ENCODE measurements around the gene NDUFB8.

Gene NDUFB8

GRCh38 chr10:100528123-100528886 is 1.4 kb downstream of the NDUFB8 start:
- H3K36me3 ChIP-seq (ENCODE audit: insufficient read depth, insufficient read length, low read length) = peaks cover 48% of the 10 kb centered on the region
- TF ChIP-seq YY1 (IDR thresholded peaks at IDR 0.05; ENCODE audit: insufficient read depth, insufficient read length) (no peak), ZNF274 (IDR thresholded peaks at IDR 0.05; ENCODE audit: low read depth, low read length) (no peak), SUZ12 (IDR thresholded peaks at IDR 0.05; ENCODE audit: extremely low read depth, insufficient read depth, insufficient read length) (no peak)
- no peaks in the 10 kb centered on the region for H3K9me3 ChIP-seq (ENCODE audit: insufficient read depth, low read length)
- peak overlapping the region; percentile 73 for H3K4me3 ChIP-seq (ENCODE audit: insufficient read length, low read depth)
- H3K4me1 ChIP-seq (ENCODE audit: insufficient read depth, insufficient read length) = no peaks in the 10 kb centered on the region
- no peak for DNase-seq (ENCODE audit: low read depth, low spot score)
- no peak overlapping the region for H3K9ac ChIP-seq (ENCODE audit: insufficient read length, low read depth)
- H3K27me3 ChIP-seq (ENCODE audit: insufficient read depth, insufficient read length) = no peaks in the 10 kb centered on the region

GRCh38 chr10:100524638-100525037 is 5.0 kb downstream of the NDUFB8 start:
- H3K9ac ChIP-seq (ENCODE audit: insufficient read length, low read depth) = no peak overlapping the region
- H3K9me3 ChIP-seq (ENCODE audit: insufficient read depth, low read length) = no peaks in the 10 kb centered on the region
- no peak for TF ChIP-seq ZNF274 (IDR thresholded peaks at IDR 0.05; ENCODE audit: low read depth, low read length)
- no peak for TF ChIP-seq YY1 (IDR thresholded peaks at IDR 0.05; ENCODE audit: insufficient read depth, insufficient read length)
- TF ChIP-seq SUZ12 (IDR thresholded peaks at IDR 0.05; ENCODE audit: extremely low read depth, insufficient read depth, insufficient read length) = no peak
- no peaks in the 10 kb centered on the region for H3K4me1 ChIP-seq (ENCODE audit: insufficient read depth, insufficient read length)
- DNase-seq (ENCODE audit: low read depth, low spot score) = no peak
- H3K27me3 ChIP-seq (ENCODE audit: insufficient read depth, insufficient read length) = peaks cover 12% of the 10 kb centered on the region
- H3K36me3 ChIP-seq (ENCODE audit: insufficient read depth, insufficient read length, low read length) = peaks cover 61% of the 10 kb centered on the region
- H3K4me3 ChIP-seq (ENCODE audit: insufficient read length, low read depth) = no peak overlapping the region

GRCh38 chr10:100524206-100524605 is 5.5 kb downstream of the NDUFB8 start:
- H3K36me3 ChIP-seq (ENCODE audit: insufficient read depth, insufficient read length, low read length) = peaks cover 61% of the 10 kb centered on the region
- no peak overlapping the region for H3K4me3 ChIP-seq (ENCODE audit: insufficient read length, low read depth)

GRCh38 chr10:100522945-100523344 is 6.7 kb downstream of the NDUFB8 start:
- peaks cover 20% of the 10 kb centered on the region for H3K27me3 ChIP-seq (ENCODE audit: insufficient read depth, insufficient read length)
- TF ChIP-seq SUZ12 (IDR thresholded peaks at IDR 0.05; ENCODE audit: extremely low read depth, insufficient read depth, insufficient read length) (no peak), ZNF274 (IDR thresholded peaks at IDR 0.05; ENCODE audit: low read depth, low read length) (no peak), YY1 (IDR thresholded peaks at IDR 0.05; ENCODE audit: insufficient read depth, insufficient read length) (no peak)
- no peaks in the 10 kb centered on the region for H3K4me1 ChIP-seq (ENCODE audit: insufficient read depth, insufficient read length)
- H3K4me3 ChIP-seq (ENCODE audit: insufficient read length, low read depth) = no peak overlapping the region
- no peak overlapping the region for H3K9ac ChIP-seq (ENCODE audit: insufficient read length, low read depth)
- H3K9me3 ChIP-seq (ENCODE audit: insufficient read depth, low read length) = no peaks in the 10 kb centered on the region
- no peak for DNase-seq (ENCODE audit: low read depth, low spot score)
- H3K36me3 ChIP-seq (ENCODE audit: insufficient read depth, insufficient read length, low read length) = peaks cover 53% of the 10 kb centered on the region

More at GRCh38 chr10:100524206-100524605, 5.5 kb downstream of the NDUFB8 start:
- DNase-seq (ENCODE audit: low read depth, low spot score) = no peak
- Histone ChIP-seq H3K27me3 (ENCODE audit: insufficient read depth, insufficient read length) (peaks cover 17% of the 10 kb centered on the region), H3K9me3 (ENCODE audit: insufficient read depth, low read length) (no peaks in the 10 kb centered on the region), H3K9ac (ENCODE audit: insufficient read length, low read depth) (no peak overlapping the region), H3K4me1 (ENCODE audit: insufficient read depth, insufficient read length) (no peaks in the 10 kb centered on the region)
- no peak for TF ChIP-seq ZNF274 (IDR thresholded peaks at IDR 0.05; ENCODE audit: low read depth, low read length)
- no peak for TF ChIP-seq YY1 (IDR thresholded peaks at IDR 0.05; ENCODE audit: insufficient read depth, insufficient read length)
- TF ChIP-seq SUZ12 (IDR thresholded peaks at IDR 0.05; ENCODE audit: extremely low read depth, insufficient read depth, insufficient read length) = no peak

- TF ChIP-seq YY1 (IDR thresholded peaks at IDR 0.05; ENCODE audit: insufficient read depth, insufficient read length) (no peak), SUZ12 (IDR thresholded peaks at IDR 0.05; ENCODE audit: extremely low read depth, insufficient read depth, insufficient read length) (no peak), ZNF274 (IDR thresholded peaks at IDR 0.05; ENCODE audit: low read depth, low read length) (no peak)
- H3K36me3 ChIP-seq (ENCODE audit: insufficient read depth, insufficient read length, low read length) = peaks cover 51% of the 10 kb centered on the region
- H3K4me1 ChIP-seq (ENCODE audit: insufficient read depth, insufficient read length) = no peaks in the 10 kb centered on the region
- DNase-seq (ENCODE audit: low read depth, low spot score) = no peak
- H3K27me3 ChIP-seq (ENCODE audit: insufficient read depth, insufficient read length) = peaks cover 20% of the 10 kb centered on the region
- H3K9me3 ChIP-seq (ENCODE audit: insufficient read depth, low read length) = no peaks in the 10 kb centered on the region
- no peak overlapping the region for H3K9ac ChIP-seq (ENCODE audit: insufficient read length, low read depth)
- no peak overlapping the region for H3K4me3 ChIP-seq (ENCODE audit: insufficient read length, low read depth)
These were observed 7.4 kb downstream of the NDUFB8 start for GRCh38 chr10:100522107-100522801.

- TF ChIP-seq SUZ12 (IDR thresholded peaks at IDR 0.05; ENCODE audit: extremely low read depth, insufficient read depth, insufficient read length) (no peak), ZNF274 (IDR thresholded peaks at IDR 0.05; ENCODE audit: low read depth, low read length) (no peak), YY1 (IDR thresholded peaks at IDR 0.05; ENCODE audit: insufficient read depth, insufficient read length) (no peak)
- peaks cover 20% of the 10 kb centered on the region for H3K27me3 ChIP-seq (ENCODE audit: insufficient read depth, insufficient read length)
- no peak for DNase-seq (ENCODE audit: low read depth, low spot score)
- H3K4me3 ChIP-seq (ENCODE audit: insufficient read length, low read depth) = no peak overlapping the region
- no peaks in the 10 kb centered on the region for H3K4me1 ChIP-seq (ENCODE audit: insufficient read depth, insufficient read length)
- H3K9ac ChIP-seq (ENCODE audit: insufficient read length, low read depth) = no peak overlapping the region
- H3K36me3 ChIP-seq (ENCODE audit: insufficient read depth, insufficient read length, low read length) = peaks cover 36% of the 10 kb centered on the region
- no peaks in the 10 kb centered on the region for H3K9me3 ChIP-seq (ENCODE audit: insufficient read depth, low read length)
These were observed 8.9 kb downstream of the NDUFB8 start for GRCh38 chr10:100520811-100521210.

Measured in NT2/D1 (cell line).